SK-N-SH treated with all-trans-retinoic acid at 6 μM for 48 hours (cell line): ENCODE results near the gene MSMB.

Source experiments
- ATAC-seq: fragments of 200-7000 bp; cut with Tn5 transposase; 3 replicates; pipeline ENCODE4 v1.9.1; 2020; ENCODE audit warnings: mild to moderate bottlenecking, moderate library complexity
- ARNTL ChIP-seq: fragments of 450-650 bp; formaldehyde crosslinking; IDR thresholded peaks from 2 replicates; pipeline ENCODE4 v1.5.0; 2020; ENCODE audit warnings: low read depth, mild to moderate bottlenecking, moderate library complexity, borderline replicate concordance
- BACH2 ChIP-seq: fragments of 250-450 bp; sonication (Bioruptor Pico); IDR thresholded peaks from 2 replicates; pipeline ENCODE4 v1.9.0; 2021; ENCODE audit warnings: mild to moderate bottlenecking, borderline replicate concordance
- CSDC2 ChIP-seq: fragments of 250-450 bp; sonication (Bioruptor Pico); IDR thresholded peaks from 2 replicates; pipeline ENCODE4 v1.5.0; 2020; ENCODE audit warnings: mild to moderate bottlenecking, moderate library complexity
- GLIS3 ChIP-seq: fragments of 250-450 bp; sonication (Bioruptor Pico); IDR thresholded peaks from 2 replicates; pipeline ENCODE4 v1.5.0; 2020; ENCODE audit warnings: mild to moderate bottlenecking, moderate library complexity
- ISL1 ChIP-seq: fragments of 250-450 bp; sonication (Bioruptor Pico); IDR thresholded peaks from 2 replicates; pipeline ENCODE4 v2.1.2; 2022; ENCODE audit warnings: mild to moderate bottlenecking, moderate library complexity
- PPARA ChIP-seq: fragments of 250-450 bp; sonication (Bioruptor Pico); IDR thresholded peaks from 2 replicates; pipeline ENCODE4 v1.5.0; 2020; ENCODE audit warnings: mild to moderate bottlenecking, borderline replicate concordance
- RARB ChIP-seq: fragments of 250-450 bp; sonication (Bioruptor Pico); IDR thresholded peaks from 2 replicates; pipeline ENCODE4 v1.8.0; 2021; ENCODE audit warnings: mild to moderate bottlenecking, moderate library complexity
- SNAI2 ChIP-seq: fragments of 250-450 bp; sonication (Bioruptor Pico); IDR thresholded peaks from 2 replicates; pipeline ENCODE4 v1.5.0; 2020; ENCODE audit warnings: mild to moderate bottlenecking, moderate library complexity
- TCF4 ChIP-seq: fragments of 250-450 bp; sonication (Bioruptor Pico); IDR thresholded peaks from 2 replicates; pipeline ENCODE4 v1.8.0; 2021; ENCODE audit warnings: mild to moderate bottlenecking, moderate library complexity, borderline replicate concordance
- ZC3H10 ChIP-seq: fragments of 250-450 bp; sonication (Bioruptor Pico); IDR thresholded peaks from 2 replicates; pipeline ENCODE4 v1.5.1; 2021; ENCODE audit warnings: mild to moderate bottlenecking, moderate library complexity
- ZFP3 ChIP-seq: fragments of 250-450 bp; sonication (Bioruptor Pico); IDR thresholded peaks from 2 replicates; pipeline ENCODE4 v1.5.0; 2020; ENCODE audit warnings: mild to moderate bottlenecking, moderate library complexity
- ZFP30 ChIP-seq: fragments of 450-650 bp; formaldehyde crosslinking; IDR thresholded peaks from 2 replicates; pipeline ENCODE4 v1.5.0; 2022; ENCODE audit warnings: mild to moderate bottlenecking, moderate library complexity
- ZNF565 ChIP-seq: fragments of 450-650 bp; formaldehyde crosslinking; conservative IDR thresholded peaks from 2 replicates; pipeline ENCODE4 v1.5.0; 2020; ENCODE audit warnings: low read depth, mild to moderate bottlenecking, moderate library complexity
- TF ChIP-seq, protein P1 (sequence below): fragments of 250-450 bp; sonication (Bioruptor Pico); IDR thresholded peaks from 2 replicates; pipeline ENCODE4 v1.8.0; 2020; ENCODE audit warnings: mild to moderate bottlenecking, moderate library complexity, borderline replicate concordance
- TF ChIP-seq, protein P2 (sequence below): fragments of 250-450 bp; sonication (Bioruptor Pico); IDR thresholded peaks from 2 replicates; pipeline ENCODE4 v1.5.0; 2020; ENCODE audit warnings: mild to moderate bottlenecking, moderate library complexity
- TF ChIP-seq, protein P3 (sequence below): fragments of 250-450 bp; sonication (Bioruptor Pico); IDR thresholded peaks from 2 replicates; pipeline ENCODE4 v1.5.1; 2020; ENCODE audit warnings: low read depth, mild to moderate bottlenecking, moderate library complexity
- TF ChIP-seq, protein P4 (sequence below): fragments of 250-450 bp; sonication (Bioruptor Pico); IDR thresholded peaks from 2 replicates; pipeline ENCODE4 v1.5.1; 2021; ENCODE audit warnings: mild to moderate bottlenecking, moderate library complexity

Gene MSMB

DNA sequence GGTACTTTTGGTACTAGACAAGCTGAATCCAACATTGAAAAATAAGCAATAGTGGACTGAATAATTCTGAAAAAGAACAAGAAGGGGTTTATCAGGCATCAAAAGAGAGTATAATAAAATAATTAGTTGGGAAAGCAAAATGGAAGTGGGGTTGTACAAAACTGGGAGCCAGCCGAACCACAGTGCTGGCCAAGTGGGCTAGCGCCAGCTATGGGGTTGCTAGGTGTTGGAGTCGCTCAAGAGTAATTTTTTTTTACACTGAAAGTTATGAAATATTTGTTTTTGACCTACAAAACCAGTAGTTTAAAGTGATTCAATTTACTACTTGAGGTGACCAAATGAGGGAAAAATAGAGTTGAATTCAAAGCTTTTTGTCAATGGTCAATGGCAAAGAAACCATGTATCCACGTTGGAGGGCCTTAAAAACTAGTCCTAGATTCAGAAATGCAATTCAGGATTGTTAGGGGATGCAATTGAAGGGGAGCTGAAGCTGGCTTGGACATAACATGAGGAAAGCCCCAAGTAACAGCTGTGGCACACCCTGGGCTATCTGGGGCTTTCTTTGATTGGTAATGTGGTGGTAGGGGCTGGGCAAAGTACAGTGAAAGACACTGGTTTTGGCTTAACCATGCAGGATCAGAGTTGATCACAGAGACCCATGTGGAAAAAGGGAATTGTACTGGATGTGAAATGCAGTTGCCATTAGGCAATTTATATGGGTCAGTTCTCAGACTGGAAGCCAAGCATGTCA lies 28.3 kb upstream of the MSMB start:
- ATAC-seq = no peak
- TF ChIP-seq, protein P1, sequence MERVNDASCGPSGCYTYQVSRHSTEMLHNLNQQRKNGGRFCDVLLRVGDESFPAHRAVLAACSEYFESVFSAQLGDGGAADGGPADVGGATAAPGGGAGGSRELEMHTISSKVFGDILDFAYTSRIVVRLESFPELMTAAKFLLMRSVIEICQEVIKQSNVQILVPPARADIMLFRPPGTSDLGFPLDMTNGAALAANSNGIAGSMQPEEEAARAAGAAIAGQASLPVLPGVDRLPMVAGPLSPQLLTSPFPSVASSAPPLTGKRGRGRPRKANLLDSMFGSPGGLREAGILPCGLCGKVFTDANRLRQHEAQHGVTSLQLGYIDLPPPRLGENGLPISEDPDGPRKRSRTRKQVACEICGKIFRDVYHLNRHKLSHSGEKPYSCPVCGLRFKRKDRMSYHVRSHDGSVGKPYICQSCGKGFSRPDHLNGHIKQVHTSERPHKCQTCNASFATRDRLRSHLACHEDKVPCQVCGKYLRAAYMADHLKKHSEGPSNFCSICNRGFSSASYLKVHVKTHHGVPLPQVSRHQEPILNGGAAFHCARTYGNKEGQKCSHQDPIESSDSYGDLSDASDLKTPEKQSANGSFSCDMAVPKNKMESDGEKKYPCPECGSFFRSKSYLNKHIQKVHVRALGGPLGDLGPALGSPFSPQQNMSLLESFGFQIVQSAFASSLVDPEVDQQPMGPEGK (CRISPR knock-in tag) = no peak
- TF ChIP-seq, protein P2, sequence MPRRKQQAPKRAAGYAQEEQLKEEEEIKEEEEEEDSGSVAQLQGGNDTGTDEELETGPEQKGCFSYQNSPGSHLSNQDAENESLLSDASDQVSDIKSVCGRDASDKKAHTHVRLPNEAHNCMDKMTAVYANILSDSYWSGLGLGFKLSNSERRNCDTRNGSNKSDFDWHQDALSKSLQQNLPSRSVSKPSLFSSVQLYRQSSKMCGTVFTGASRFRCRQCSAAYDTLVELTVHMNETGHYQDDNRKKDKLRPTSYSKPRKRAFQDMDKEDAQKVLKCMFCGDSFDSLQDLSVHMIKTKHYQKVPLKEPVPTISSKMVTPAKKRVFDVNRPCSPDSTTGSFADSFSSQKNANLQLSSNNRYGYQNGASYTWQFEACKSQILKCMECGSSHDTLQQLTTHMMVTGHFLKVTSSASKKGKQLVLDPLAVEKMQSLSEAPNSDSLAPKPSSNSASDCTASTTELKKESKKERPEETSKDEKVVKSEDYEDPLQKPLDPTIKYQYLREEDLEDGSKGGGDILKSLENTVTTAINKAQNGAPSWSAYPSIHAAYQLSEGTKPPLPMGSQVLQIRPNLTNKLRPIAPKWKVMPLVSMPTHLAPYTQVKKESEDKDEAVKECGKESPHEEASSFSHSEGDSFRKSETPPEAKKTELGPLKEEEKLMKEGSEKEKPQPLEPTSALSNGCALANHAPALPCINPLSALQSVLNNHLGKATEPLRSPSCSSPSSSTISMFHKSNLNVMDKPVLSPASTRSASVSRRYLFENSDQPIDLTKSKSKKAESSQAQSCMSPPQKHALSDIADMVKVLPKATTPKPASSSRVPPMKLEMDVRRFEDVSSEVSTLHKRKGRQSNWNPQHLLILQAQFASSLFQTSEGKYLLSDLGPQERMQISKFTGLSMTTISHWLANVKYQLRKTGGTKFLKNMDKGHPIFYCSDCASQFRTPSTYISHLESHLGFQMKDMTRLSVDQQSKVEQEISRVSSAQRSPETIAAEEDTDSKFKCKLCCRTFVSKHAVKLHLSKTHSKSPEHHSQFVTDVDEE (CRISPR knock-in tag) = no peak

DNA sequence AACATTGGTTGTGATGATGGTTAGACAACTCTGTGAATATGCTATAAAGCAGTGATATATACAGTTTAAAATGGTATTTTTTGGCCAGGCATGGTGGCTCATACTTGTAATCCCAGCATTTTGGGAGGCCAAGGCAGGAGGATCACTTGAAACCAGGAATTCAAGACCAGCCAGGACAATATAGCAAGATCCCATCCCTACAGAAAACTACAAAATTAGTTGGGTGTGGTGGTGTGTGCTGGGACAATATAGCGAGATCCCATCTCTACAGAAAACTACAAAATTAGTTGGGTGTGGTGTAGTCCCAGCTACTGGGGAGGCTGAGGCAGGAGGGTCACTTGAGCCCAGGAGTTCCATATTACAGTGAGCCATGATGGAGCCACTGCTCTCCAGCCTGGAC lies 27.5 kb upstream of the MSMB start:
- no peak for ATAC-seq
- TF ChIP-seq PPARA (no peak), ZC3H10 (CRISPR knock-in tag) (no peak), RARB (CRISPR knock-in tag) (no peak), SNAI2 (CRISPR knock-in tag) (no peak), ARNTL (CRISPR knock-in tag) (no peak), BACH2 (no peak), CSDC2 (CRISPR knock-in tag) (no peak), GLIS3 (no peak), ZFP30 (CRISPR knock-in tag) (no peak), ZNF565 (CRISPR knock-in tag) (no peak), ZFP3 (no peak), ISL1 (CRISPR knock-in tag) (no peak), TCF4 (CRISPR knock-in tag) (no peak)
- TF ChIP-seq, protein P1 (CRISPR knock-in tag) = no peak
- TF ChIP-seq, protein P3, sequence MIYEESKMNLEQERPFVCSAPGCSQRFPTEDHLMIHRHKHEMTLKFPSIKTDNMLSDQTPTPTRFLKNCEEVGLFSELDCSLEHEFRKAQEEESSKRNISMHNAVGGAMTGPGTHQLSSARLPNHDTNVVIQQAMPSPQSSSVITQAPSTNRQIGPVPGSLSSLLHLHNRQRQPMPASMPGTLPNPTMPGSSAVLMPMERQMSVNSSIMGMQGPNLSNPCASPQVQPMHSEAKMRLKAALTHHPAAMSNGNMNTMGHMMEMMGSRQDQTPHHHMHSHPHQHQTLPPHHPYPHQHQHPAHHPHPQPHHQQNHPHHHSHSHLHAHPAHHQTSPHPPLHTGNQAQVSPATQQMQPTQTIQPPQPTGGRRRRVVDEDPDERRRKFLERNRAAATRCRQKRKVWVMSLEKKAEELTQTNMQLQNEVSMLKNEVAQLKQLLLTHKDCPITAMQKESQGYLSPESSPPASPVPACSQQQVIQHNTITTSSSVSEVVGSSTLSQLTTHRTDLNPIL (CRISPR knock-in tag) = no peak
- TF ChIP-seq, protein P2 (CRISPR knock-in tag) = no peak
- TF ChIP-seq, protein P4, sequence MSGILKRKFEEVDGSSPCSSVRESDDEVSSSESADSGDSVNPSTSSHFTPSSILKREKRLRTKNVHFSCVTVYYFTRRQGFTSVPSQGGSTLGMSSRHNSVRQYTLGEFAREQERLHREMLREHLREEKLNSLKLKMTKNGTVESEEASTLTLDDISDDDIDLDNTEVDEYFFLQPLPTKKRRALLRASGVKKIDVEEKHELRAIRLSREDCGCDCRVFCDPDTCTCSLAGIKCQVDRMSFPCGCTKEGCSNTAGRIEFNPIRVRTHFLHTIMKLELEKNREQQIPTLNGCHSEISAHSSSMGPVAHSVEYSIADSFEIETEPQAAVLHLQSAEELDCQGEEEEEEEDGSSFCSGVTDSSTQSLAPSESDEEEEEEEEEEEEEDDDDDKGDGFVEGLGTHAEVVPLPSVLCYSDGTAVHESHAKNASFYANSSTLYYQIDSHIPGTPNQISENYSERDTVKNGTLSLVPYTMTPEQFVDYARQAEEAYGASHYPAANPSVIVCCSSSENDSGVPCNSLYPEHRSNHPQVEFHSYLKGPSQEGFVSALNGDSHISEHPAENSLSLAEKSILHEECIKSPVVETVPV = no peak
- TF ChIP-seq, all 23 proteins: peak for 0
